ENCODE measurements around the gene ILDR2. TPM values are rescaled to one million over a fixed set of nuclear protein-coding genes. Genes with fewer than 3 reads are reported as not detected.

ILDR2 gene
- total RNA-seq, 1 experiment from 2014 or later = not detected

DNA sequence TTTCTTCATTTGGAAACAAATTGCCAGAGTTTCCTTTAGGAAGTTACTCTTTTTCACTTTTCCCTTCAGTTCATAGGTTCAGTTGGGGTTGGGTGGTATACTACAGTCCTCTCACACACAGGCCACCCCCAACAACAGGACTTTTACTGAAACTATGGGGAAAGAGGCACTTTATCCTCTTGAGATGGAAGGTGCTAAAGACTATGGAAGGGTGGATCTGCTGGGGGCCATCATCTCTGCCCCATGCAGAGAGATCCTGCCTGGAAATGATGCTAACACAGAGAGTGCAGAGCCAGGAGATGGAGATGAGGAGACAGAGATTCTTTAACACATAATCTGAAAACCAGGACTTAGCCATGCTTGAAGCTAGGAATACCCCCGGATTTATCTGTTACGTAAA lies 24.3 kb downstream of the ILDR2 start:
- ChIA-PET CTCF (no interaction called here), POLR2A (ENCODE audit: low non-redundant PET) (no interaction called here)
- no TSS peak for BruUV-seq (replicated peaks)
- H3K9me3 ChIP-seq (ENCODE audit: low read depth, low read length, poor library complexity, severe bottlenecking) = no peaks in the 10 kb centered on the region
- intact Hi-C loops (cut with micrococcal nuclease; ENCODE audit: unreplicated experiment) = no loop called here
- H3K36me3 ChIP-seq (ENCODE audit: insufficient read depth, low read length, poor library complexity, severe bottlenecking) = no peaks in the 10 kb centered on the region
- H3K27me3 ChIP-seq (replicated peaks; ENCODE audit: insufficient read depth, low read depth, low read length, poor library complexity) = peaks cover 97% of the 10 kb centered on the region
- H3K4me1 ChIP-seq (ENCODE audit: insufficient read depth, low read length, poor library complexity, severe bottlenecking) = no peaks in the 10 kb centered on the region
- H3K4me3 ChIP-seq (ENCODE audit: low read depth, low read length, poor library complexity, severe bottlenecking) = no peak overlapping the region
- no peak overlapping the region for H3K27ac ChIP-seq (ENCODE audit: low read depth, low read length, poor library complexity, severe bottlenecking)
- TF ChIP-seq, protein P1, sequence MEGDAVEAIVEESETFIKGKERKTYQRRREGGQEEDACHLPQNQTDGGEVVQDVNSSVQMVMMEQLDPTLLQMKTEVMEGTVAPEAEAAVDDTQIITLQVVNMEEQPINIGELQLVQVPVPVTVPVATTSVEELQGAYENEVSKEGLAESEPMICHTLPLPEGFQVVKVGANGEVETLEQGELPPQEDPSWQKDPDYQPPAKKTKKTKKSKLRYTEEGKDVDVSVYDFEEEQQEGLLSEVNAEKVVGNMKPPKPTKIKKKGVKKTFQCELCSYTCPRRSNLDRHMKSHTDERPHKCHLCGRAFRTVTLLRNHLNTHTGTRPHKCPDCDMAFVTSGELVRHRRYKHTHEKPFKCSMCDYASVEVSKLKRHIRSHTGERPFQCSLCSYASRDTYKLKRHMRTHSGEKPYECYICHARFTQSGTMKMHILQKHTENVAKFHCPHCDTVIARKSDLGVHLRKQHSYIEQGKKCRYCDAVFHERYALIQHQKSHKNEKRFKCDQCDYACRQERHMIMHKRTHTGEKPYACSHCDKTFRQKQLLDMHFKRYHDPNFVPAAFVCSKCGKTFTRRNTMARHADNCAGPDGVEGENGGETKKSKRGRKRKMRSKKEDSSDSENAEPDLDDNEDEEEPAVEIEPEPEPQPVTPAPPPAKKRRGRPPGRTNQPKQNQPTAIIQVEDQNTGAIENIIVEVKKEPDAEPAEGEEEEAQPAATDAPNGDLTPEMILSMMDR (conservative IDR thresholded peaks at IDR 0.05; ENCODE audit: low read depth, low read length) = no peak
- no peak for TF ChIP-seq EZH2 (IDR thresholded peaks at IDR 0.05; ENCODE audit: borderline replicate concordance, low read depth, low read length, poor library complexity, severe bottlenecking)
- no peak for DNase-seq (ENCODE audit: low spot score)

DNA sequence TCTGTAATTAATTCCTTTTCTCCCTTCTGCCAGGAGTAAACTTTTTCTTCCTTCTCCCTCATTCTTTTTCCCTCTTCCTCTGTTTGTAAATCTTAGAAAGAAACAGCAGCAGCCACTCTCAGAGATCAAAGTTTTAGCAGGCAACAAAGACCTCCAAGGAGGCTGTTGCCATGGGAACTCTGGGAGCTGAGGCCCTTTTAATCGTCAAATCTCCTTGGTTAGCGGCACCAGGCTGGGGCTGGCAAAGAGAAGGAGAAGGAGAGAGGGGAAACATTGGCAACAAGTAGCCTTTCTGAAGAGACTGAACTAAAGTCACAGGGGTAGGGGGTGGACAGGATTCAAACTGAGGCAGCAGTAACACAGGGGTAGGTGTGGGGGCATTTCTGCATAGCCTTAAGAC lies 25.2 kb downstream of the ILDR2 start:
- CTCF ChIA-PET = interaction anchor here (0.7 kb wide), 1 partner anchor 40 kb away, joined by 3 read pairs; no protein-coding TSS in a partner anchor
- H3K4me1 ChIP-seq (ENCODE audit: insufficient read depth, low read length, poor library complexity, severe bottlenecking) = no peaks in the 10 kb centered on the region

DNA sequence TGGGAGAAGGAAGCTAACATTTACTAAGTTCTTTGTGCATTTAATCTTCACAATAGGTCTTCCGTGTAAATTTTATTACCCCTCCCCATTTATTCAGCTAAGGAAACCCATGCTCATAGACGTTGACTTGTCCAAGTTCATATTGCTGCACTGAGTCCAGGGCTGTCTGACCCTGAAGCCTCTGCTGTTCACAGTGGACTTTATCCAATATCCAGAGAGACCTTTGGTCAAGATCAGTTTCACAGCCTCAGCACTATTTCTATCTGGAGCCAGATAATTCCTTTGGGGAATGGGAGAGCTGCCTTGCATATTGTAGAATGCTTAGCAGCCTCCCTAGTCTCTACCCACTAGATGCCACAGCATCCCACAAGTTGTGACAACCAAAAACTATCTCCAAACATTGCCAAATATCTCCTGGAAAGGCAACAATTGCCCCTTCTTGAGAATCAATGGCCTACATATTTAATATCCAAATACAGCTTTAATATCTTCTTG lies 26.4 kb downstream of the ILDR2 start:
- Histone ChIP-seq H3K27ac (ENCODE audit: low read depth, low read length, poor library complexity, severe bottlenecking) (no peak overlapping the region), H3K4me1 (ENCODE audit: insufficient read depth, low read length, poor library complexity, severe bottlenecking) (no peaks in the 10 kb centered on the region)
- BruUV-seq (replicated peaks) = no TSS peak

More for the DNA sequence above, 25.2 kb downstream of the ILDR2 start:
- Histone ChIP-seq H3K4me3 (ENCODE audit: low read depth, low read length, poor library complexity, severe bottlenecking) (no peak overlapping the region), H3K9me3 (ENCODE audit: low read depth, low read length, poor library complexity, severe bottlenecking) (no peaks in the 10 kb centered on the region), H3K27me3 (replicated peaks; ENCODE audit: insufficient read depth, low read depth, low read length, poor library complexity) (peaks cover 100% of the 10 kb centered on the region), H3K36me3 (ENCODE audit: insufficient read depth, low read length, poor library complexity, severe bottlenecking) (no peaks in the 10 kb centered on the region), H3K27ac (ENCODE audit: low read depth, low read length, poor library complexity, severe bottlenecking) (no peak overlapping the region)
- BruUV-seq (replicated peaks) = no TSS peak
- TF ChIP-seq, protein P1 (conservative IDR thresholded peaks at IDR 0.05; ENCODE audit: low read depth, low read length) = no peak
- TF ChIP-seq EZH2 (IDR thresholded peaks at IDR 0.05; ENCODE audit: borderline replicate concordance, low read depth, low read length, poor library complexity, severe bottlenecking) = no peak
- POLR2A ChIA-PET (ENCODE audit: low non-redundant PET) = no interaction called here
- DNase-seq (ENCODE audit: low spot score) = no peak
- intact Hi-C loops (cut with micrococcal nuclease; ENCODE audit: unreplicated experiment) = no loop called here

More for the DNA sequence above, 26.4 kb downstream of the ILDR2 start:
- no peak for DNase-seq (ENCODE audit: low spot score)
- TF ChIP-seq, protein P1 (conservative IDR thresholded peaks at IDR 0.05; ENCODE audit: low read depth, low read length) = no peak
- no peak for TF ChIP-seq EZH2 (IDR thresholded peaks at IDR 0.05; ENCODE audit: borderline replicate concordance, low read depth, low read length, poor library complexity, severe bottlenecking)
- Histone ChIP-seq H3K4me3 (ENCODE audit: low read depth, low read length, poor library complexity, severe bottlenecking) (no peak overlapping the region), H3K9me3 (ENCODE audit: low read depth, low read length, poor library complexity, severe bottlenecking) (no peaks in the 10 kb centered on the region), H3K27me3 (replicated peaks; ENCODE audit: insufficient read depth, low read depth, low read length, poor library complexity) (peaks cover 100% of the 10 kb centered on the region), H3K36me3 (ENCODE audit: insufficient read depth, low read length, poor library complexity, severe bottlenecking) (no peaks in the 10 kb centered on the region)
- CTCF ChIA-PET = no interaction called here
- POLR2A ChIA-PET (ENCODE audit: low non-redundant PET) = no interaction called here
- intact Hi-C loops (cut with micrococcal nuclease; ENCODE audit: unreplicated experiment) = no loop called here

All from A673 (cell line).